ENCODE measurements around the gene PIK3R6.

PIK3R6 gene

DNA sequence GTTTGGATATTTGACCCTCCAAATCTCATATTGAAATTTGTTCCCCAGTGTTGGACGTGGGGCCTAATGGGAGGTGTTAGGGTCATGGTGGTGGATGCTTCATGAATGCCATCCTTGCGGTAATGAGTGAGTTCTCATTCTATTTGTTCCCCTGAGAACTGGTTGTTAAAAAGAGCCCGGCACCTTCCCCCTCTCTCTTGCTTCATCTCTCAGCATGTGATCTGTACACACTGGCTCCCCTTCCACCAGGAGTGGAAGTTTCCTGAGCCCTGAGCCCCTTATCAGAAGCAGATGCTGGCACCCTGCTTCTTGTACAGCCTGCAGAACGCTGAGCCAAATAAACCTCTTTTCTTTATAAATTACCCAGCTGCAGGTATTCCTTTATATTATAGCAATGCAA, 25.6 kb downstream of the PIK3R6 start:
- TF ChIP-seq, protein P1, sequence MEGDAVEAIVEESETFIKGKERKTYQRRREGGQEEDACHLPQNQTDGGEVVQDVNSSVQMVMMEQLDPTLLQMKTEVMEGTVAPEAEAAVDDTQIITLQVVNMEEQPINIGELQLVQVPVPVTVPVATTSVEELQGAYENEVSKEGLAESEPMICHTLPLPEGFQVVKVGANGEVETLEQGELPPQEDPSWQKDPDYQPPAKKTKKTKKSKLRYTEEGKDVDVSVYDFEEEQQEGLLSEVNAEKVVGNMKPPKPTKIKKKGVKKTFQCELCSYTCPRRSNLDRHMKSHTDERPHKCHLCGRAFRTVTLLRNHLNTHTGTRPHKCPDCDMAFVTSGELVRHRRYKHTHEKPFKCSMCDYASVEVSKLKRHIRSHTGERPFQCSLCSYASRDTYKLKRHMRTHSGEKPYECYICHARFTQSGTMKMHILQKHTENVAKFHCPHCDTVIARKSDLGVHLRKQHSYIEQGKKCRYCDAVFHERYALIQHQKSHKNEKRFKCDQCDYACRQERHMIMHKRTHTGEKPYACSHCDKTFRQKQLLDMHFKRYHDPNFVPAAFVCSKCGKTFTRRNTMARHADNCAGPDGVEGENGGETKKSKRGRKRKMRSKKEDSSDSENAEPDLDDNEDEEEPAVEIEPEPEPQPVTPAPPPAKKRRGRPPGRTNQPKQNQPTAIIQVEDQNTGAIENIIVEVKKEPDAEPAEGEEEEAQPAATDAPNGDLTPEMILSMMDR (IDR thresholded peaks at IDR 0.05) = no peak

DNA sequence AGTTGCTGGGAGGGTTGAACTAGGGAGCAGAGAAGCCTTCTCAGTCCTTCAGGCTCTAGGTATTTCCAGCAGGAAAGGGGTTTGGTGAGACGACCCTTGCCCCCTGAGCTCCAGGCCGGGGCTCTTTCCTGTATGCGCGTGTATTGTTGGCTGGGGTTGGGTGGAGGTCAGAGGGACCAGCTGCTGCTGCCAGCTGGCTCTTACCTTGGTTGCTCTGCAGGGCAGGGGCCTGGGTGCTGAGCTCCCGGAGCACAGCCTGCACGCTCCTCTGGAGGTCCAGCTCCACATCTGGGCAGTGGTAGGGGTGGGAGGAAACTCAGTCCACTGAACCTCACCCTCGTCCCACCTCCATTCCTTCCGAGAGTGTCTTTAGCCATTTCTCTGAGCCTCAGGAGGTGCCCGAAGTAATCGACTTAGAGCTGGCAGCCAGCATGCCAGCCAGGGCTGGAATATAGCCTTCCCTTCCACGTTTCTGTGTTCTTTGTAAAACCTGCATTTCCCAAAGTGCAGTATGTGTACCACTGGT, 28.0 kb downstream of the PIK3R6 start:
- TF ChIP-seq, protein P1 (IDR thresholded peaks at IDR 0.05) = no peak
- Histone ChIP-seq H3K36me3 (no peaks in the 10 kb centered on the region), H3K27ac (no peak overlapping the region), H3K27me3 (peaks cover 0 to 40% of the 10 kb centered on the region in 2 donors), H3K4me3 (no peak overlapping the region), H3K4me1 (peaks cover 0 to 11% (median 3%) of the 10 kb centered on the region in 4 donors), H3K9me3 (no peaks in the 10 kb centered on the region)
- DNase-seq = peak in 1 of 2 donors; percentile 29
- intact Hi-C loops (cut with DNase I; ENCODE audit: low total_unique reads) = no loop called here

More for the DNA sequence above, 25.6 kb downstream of the PIK3R6 start:
- Histone ChIP-seq H3K4me1 (peaks cover 0 to 11% (median 3%) of the 10 kb centered on the region in 4 donors), H3K9me3 (no peaks in the 10 kb centered on the region), H3K36me3 (no peaks in the 10 kb centered on the region), H3K27ac (no peak overlapping the region), H3K27me3 (peaks cover 0 to 18% of the 10 kb centered on the region in 2 donors), H3K4me3 (no peak overlapping the region)
- no peak for DNase-seq
- intact Hi-C loops (cut with DNase I; ENCODE audit: low total_unique reads) = loop anchor here (10.0 kb wide), 1 partner anchor 1583 kb away; the partner anchor contains the start of gene MYH8

DNA sequence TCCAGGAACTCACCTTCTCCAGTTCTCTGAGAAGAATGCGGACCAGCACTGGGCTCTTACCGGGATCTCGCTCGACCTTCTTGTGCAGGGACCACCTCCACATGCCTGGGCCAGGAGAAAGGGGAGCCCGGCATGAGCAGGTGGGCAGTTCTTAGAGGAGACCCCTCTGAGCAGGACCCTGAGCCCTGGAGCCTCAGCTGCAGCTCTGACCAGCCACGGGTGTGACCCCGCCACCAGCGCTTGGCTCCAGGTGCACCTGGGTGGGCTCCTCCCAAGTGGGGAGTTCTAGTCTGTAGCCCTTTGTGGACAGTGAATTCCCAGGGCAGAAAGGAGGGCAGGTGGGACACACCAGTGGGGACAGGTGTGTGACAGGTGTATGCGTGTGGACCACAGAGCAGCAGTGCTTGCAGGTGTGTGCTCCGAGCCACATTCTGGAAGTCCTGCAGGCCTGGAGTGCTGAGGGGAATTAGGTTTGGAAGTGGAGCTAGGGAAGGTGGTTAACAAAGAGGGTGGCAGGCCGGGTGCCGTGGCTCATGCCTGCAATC, 28.9 kb downstream of the PIK3R6 start:
- Histone ChIP-seq H3K27ac (no peak overlapping the region), H3K27me3 (peaks cover 0 to 43% of the 10 kb centered on the region in 2 donors), H3K4me1 (peaks cover 0 to 8% (median 3%) of the 10 kb centered on the region in 4 donors), H3K9me3 (no peaks in the 10 kb centered on the region), H3K4me3 (no peak overlapping the region), H3K36me3 (no peaks in the 10 kb centered on the region)
- intact Hi-C loops (cut with DNase I; ENCODE audit: low total_unique reads) = no loop called here
- peak in 1 of 2 donors; percentile 37 for DNase-seq
- TF ChIP-seq, protein P1 (IDR thresholded peaks at IDR 0.05) = no peak

DNA sequence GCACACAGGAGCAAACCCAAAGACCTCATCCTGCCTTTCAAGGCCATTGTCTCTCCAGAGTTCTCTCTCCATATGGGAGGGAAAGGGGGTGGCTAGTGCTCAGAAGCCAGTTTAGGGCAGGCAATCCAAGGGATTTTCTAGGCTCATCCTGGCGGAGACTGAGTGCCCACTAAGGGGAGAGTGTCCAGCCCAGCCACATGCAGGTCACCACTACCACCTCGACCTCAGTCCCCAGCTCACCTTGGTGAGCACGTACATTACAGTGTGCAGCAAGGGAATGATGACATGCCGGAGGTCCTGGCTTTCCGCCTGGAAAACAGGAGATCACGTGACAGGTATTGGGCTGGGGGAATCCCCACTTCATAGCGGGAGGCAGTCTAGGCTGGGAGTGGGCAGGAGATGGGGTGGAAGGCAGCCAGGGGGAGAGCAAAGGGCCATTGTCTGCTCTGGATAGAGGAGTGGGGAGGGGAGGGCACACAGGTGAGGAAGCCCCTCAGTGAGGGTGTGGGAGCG, 29.9 kb downstream of the PIK3R6 start:
- DNase-seq = peak in 1 of 2 donors; percentile 48
- Histone ChIP-seq H3K4me1 (peaks cover 0 to 4% (median 0%) of the 10 kb centered on the region in 4 donors), H3K4me3 (no peak overlapping the region), H3K27me3 (peaks cover 0 to 51% of the 10 kb centered on the region in 2 donors), H3K27ac (no peak overlapping the region), H3K9me3 (no peaks in the 10 kb centered on the region), H3K36me3 (no peaks in the 10 kb centered on the region)
- intact Hi-C loops (cut with DNase I; ENCODE audit: low total_unique reads) = no loop called here
- TF ChIP-seq, protein P1 (IDR thresholded peaks at IDR 0.05) = no peak

DNA sequence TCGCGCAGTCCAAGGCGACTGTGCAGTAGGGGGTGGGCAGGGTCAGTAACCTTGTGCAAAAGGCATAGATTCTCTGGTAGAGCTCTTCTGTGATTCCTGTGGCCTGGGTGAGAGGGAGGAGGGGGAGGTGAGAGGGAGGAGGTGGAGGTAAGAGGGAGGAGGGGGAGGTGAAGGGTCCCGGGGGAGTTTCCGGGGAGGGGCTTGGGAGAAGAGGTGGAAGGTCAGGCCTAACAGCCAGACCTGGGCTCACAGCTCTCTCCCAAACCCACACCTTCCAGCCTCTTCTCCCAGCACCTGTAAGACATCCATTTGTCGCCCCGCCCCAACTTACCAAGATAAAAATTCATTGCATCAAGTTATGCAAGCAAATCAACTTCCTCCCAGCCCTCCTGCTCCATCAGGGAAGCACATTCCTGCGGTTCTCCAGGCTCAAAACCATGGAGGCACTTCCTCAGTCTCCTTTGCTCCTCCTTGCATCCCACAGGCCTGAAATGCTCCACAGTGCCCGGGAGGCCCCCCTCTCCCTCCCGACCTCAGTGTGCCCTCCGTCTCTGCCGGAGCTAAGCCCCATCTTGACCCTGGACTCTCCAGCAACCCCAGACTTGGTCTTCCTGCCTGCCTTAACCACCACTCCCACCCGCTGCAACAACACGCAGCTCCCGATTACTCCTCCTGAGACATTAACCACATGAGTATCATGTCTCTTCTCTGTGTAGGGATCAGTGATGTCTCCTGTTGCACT, 30.5 kb downstream of the PIK3R6 start:
- no peaks in the 10 kb centered on the region for H3K36me3 ChIP-seq
- peaks cover 0 to 5% (median 0%) of the 10 kb centered on the region in 4 donors for H3K4me1 ChIP-seq
- H3K4me3 ChIP-seq = no peak overlapping the region
- H3K27ac ChIP-seq = no peak overlapping the region
- H3K27me3 ChIP-seq = peaks cover 0 to 54% of the 10 kb centered on the region in 2 donors
- H3K9me3 ChIP-seq = no peaks in the 10 kb centered on the region
- intact Hi-C loops (cut with DNase I; ENCODE audit: low total_unique reads) = no loop called here
- DNase-seq = peak in 1 of 2 donors; percentile 9
- TF ChIP-seq, protein P1 (IDR thresholded peaks at IDR 0.05) = no peak

Measured in tibial artery (tissue), 4 donors.